ENCODE measurements around the gene MALL. TPM values are rescaled to one million over a fixed set of nuclear protein-coding genes. Genes with fewer than 3 reads are reported as not detected.

Gene MALL
- total and polyA plus RNA-seq, 9 of the 15 experiments (the other 6 are each of a cell fraction or from before 2014, with no cell fraction given), result 0.24 TPM; not detected in 8

- TF ChIP-seq ZNF407 (IDR thresholded peaks at IDR 0.05; ENCODE audit: low read depth) (no peak), E2F5 (CRISPR knock-in tag; IDR thresholded peaks at IDR 0.05) (no peak)
These were observed 30.7 kb upstream of the MALL start (continued) for GRCh38 chr2:110146183-110146944.
